Neuronal stem cell (in vitro differentiated cells): Measurements from ENCODE around the gene THBS2.
A peak's percentile ranks its signal among the peaks of the same experiment; 100 is the strongest.

Experiments used
- DNase-seq: peaks from one replicate; pipeline ENCODE4 v3.0.0-alpha.2; 2013; ENCODE audit warnings: low spot score
- H2AFZ ChIP-seq: one replicate; pipeline ENCODE4 v1.6.1; 2013; ENCODE audit warnings: mild to moderate bottlenecking, low read length, inconsistent platforms
- H2AK5ac ChIP-seq: 2 replicates; pipeline ENCODE4 v1.6.1; 2013; ENCODE audit warnings: low read depth, mild to moderate bottlenecking, inconsistent platforms, low read length, moderate library complexity, mixed read lengths
- H2BK120ac ChIP-seq: 2 replicates; pipeline ENCODE4 v1.6.1; 2013; ENCODE audit warnings: low read depth, mild to moderate bottlenecking, inconsistent platforms, low read length, moderate library complexity, mixed read lengths
- H2BK12ac ChIP-seq: one replicate; pipeline ENCODE4 v1.6.1; 2013; ENCODE audit warnings: low read length, inconsistent platforms
- H2BK15ac ChIP-seq: 2 replicates; pipeline ENCODE4 v1.6.1; 2013; ENCODE audit warnings: mild to moderate bottlenecking, low read length, inconsistent platforms, mixed read lengths
- H2BK5ac ChIP-seq: one replicate; pipeline ENCODE4 v1.6.1; 2013; ENCODE audit warnings: inconsistent platforms, mild to moderate bottlenecking, low read length, moderate library complexity
- H3K14ac ChIP-seq: one replicate; pipeline ENCODE4 v1.6.1; 2013; ENCODE audit warnings: low read length, inconsistent platforms
- H3K18ac ChIP-seq: 2 replicates; pipeline ENCODE4 v1.6.1; 2013; ENCODE audit warnings: low read length, inconsistent platforms
- H3K23ac ChIP-seq: 2 replicates; pipeline ENCODE4 v1.6.1; 2013; ENCODE audit warnings: low read depth, mild to moderate bottlenecking, mixed read lengths, low read length, inconsistent platforms; ENCODE audit not compliant: poor library complexity
- H3K27ac ChIP-seq: replicated peaks from 3 replicates; pipeline ENCODE4 v1.5.1; 2013; ENCODE audit warnings: low read length, inconsistent platforms
- H3K27me3 ChIP-seq, 3 experiments: 2 replicates each; pipeline ENCODE4 v1.6.1; 2013; ENCODE audit warnings: low read length in 3 of 3, mild to moderate bottlenecking in 2 of 3, inconsistent platforms in 1 of 3, low read depth in 1 of 3, mixed read lengths in 1 of 3, moderate library complexity in 1 of 3; ENCODE audit not compliant: control insufficient read depth in 3 of 3, insufficient read depth in 3 of 3
- H3K36me3 ChIP-seq, 2 donors: replicated peaks in 1 of 2; 2 replicates each; pipeline ENCODE4 v1.6.1; 2013; ENCODE audit warnings: low read length in 2 of 2; ENCODE audit not compliant: control insufficient read depth in 2 of 2, insufficient read depth in 2 of 2
- H3K4ac ChIP-seq: 2 replicates; pipeline ENCODE4 v1.6.1; 2013; ENCODE audit warnings: inconsistent platforms, mild to moderate bottlenecking, low read length, moderate library complexity
- H3K4me1 ChIP-seq, 2 donors: 1 replicate in 1 of 2; 2 replicates in 1 of 2; pipeline ENCODE4 v1.6.1; 2013; ENCODE audit warnings: low read length in 2 of 2, low read depth in 1 of 2; ENCODE audit not compliant: control insufficient read depth in 2 of 2, insufficient read depth in 1 of 2
- H3K4me2 ChIP-seq: one replicate; pipeline ENCODE4 v1.6.1; 2013; ENCODE audit warnings: mild to moderate bottlenecking, low read length, inconsistent platforms; ENCODE audit not compliant: insufficient read depth, poor library complexity, severe bottlenecking
- H3K4me3 ChIP-seq, 2 donors: 2 replicates each; pipeline ENCODE4 v1.5.1; 2013; ENCODE audit warnings: low read length in 2 of 2, mild to moderate bottlenecking in 2 of 2, inconsistent platforms in 1 of 2, moderate library complexity in 1 of 2
- H3K79me1 ChIP-seq: one replicate; pipeline ENCODE4 v1.6.1; 2013; ENCODE audit warnings: low read depth, mild to moderate bottlenecking, inconsistent platforms, low read length, moderate library complexity
- H3K9ac ChIP-seq: one replicate; pipeline ENCODE4 v1.6.1; 2013; ENCODE audit warnings: mild to moderate bottlenecking, low read depth, low read length, inconsistent platforms; ENCODE audit not compliant: poor library complexity
- H3K9me3 ChIP-seq, 2 donors: replicated peaks in 1 of 2; 2 replicates each; pipeline versions ENCODE3 to v1.6.1; 2013; ENCODE audit warnings: low read length in 2 of 2, mild to moderate bottlenecking in 2 of 2, inconsistent platforms in 1 of 2, low read depth in 1 of 2, mixed read lengths in 1 of 2, moderate library complexity in 1 of 2; ENCODE audit not compliant: control insufficient read depth in 2 of 2, insufficient read depth in 1 of 2
- H4K8ac ChIP-seq: one replicate; pipeline ENCODE4 v1.6.1; 2013; ENCODE audit warnings: low read depth, mild to moderate bottlenecking, inconsistent platforms, low read length, moderate library complexity
- H4K91ac ChIP-seq: one replicate; pipeline ENCODE4 v1.6.1; 2013; ENCODE audit warnings: low read length, low read depth, mild to moderate bottlenecking, inconsistent platforms; ENCODE audit not compliant: poor library complexity
- WGBS, 2 donors: extraction: QIAGEN DNeasy Blood & Tissue Kit; methylation state at CpG; one replicate each; pipeline ENCODE4 v1.1.7; 2013; ENCODE audit warnings: missing lambda C conversion rate in 2 of 2, mixed read lengths in 1 of 2; ENCODE audit not compliant: insufficient read length in 2 of 2, insufficient replicate concordance in 1 of 2; ENCODE audit errors: extremely low coverage in 2 of 2; 5-methylcytosine and 5-hydroxymethylcytosine counted together

THBS2 gene

DNA sequence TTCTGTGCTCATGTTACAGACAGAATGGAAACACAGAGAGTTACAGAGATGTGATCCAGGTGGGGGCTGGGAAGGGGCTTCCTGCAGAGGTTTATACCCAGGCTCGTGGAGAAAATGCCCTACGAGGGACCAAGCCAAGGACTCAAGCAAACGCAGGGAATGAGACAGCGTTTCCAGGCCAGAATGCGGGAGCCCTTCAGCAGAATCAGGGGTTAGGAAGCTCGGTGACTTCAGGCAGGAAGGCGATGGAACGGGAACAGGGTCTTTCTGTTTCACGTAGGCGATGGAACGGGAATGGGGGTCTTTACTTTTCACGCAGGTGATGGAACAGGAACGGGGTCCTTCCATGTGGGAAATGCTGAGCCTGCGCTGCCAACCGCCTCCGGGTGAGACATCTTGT, 82.6 kb downstream of the THBS2 start:
- DNase-seq, result no peak
- H3K36me3 ChIP-seq, result no peaks in the 10 kb centered on the region
- WGBS, 2 donors, result no CpG with 5 or more reads among the region's 16 CpGs
- no peak overlapping the region for H3K18ac ChIP-seq
- H3K9ac ChIP-seq, result peak overlapping the region; percentile 21
- no peaks in the 10 kb centered on the region for H3K79me1 ChIP-seq
- no peak overlapping the region for H2AK5ac ChIP-seq
- H3K4me2 ChIP-seq, result no peak overlapping the region
- H2BK5ac ChIP-seq, result no peak overlapping the region
- H3K14ac ChIP-seq, result no peak overlapping the region
- H2BK120ac ChIP-seq, result no peak overlapping the region
- H3K4ac ChIP-seq, result no peak overlapping the region
- no peak overlapping the region for H4K8ac ChIP-seq
- peak overlapping the region; percentile 73 for H2BK15ac ChIP-seq
- H3K23ac ChIP-seq, result no peak overlapping the region
- H3K27me3 ChIP-seq, result no peaks in the 10 kb centered on the region
- H2BK12ac ChIP-seq, result no peak overlapping the region
- H3K4me3 ChIP-seq, result no peak overlapping the region
- no peak overlapping the region for H3K27ac ChIP-seq
- no peak overlapping the region for H2AFZ ChIP-seq
- no peaks in the 10 kb centered on the region for H3K9me3 ChIP-seq
- no peaks in the 10 kb centered on the region for H3K4me1 ChIP-seq
- H4K91ac ChIP-seq, result no peak overlapping the region

GRCh38 chr6:169170583-169170955, 83.1 kb downstream of the THBS2 start:
- WGBS, 2 donors, result no CpG with 5 or more reads among the region's 11 CpGs
- DNase-seq, result no peak

GRCh38 chr6:169169941-169170582, 83.6 kb downstream of the THBS2 start:
- H3K4me1 ChIP-seq, result no peaks in the 10 kb centered on the region
- H3K79me1 ChIP-seq, result no peaks in the 10 kb centered on the region
- no peak overlapping the region for H2BK15ac ChIP-seq
- no peak overlapping the region for H2BK5ac ChIP-seq
- WGBS, 2 donors, result no CpG with 5 or more reads among the region's 16 CpGs
- H2AK5ac ChIP-seq, result no peak overlapping the region
- H3K4me3 ChIP-seq, result no peak overlapping the region
- no peak overlapping the region for H3K18ac ChIP-seq
- no peak for DNase-seq
- H3K27me3 ChIP-seq, result no peaks in the 10 kb centered on the region
- no peak overlapping the region for H3K4me2 ChIP-seq
- no peak overlapping the region for H2AFZ ChIP-seq
- H4K8ac ChIP-seq, result no peak overlapping the region
- H3K9me3 ChIP-seq, result no peaks in the 10 kb centered on the region
- no peak overlapping the region for H3K27ac ChIP-seq
- H3K9ac ChIP-seq, result no peak overlapping the region
- no peak overlapping the region for H2BK12ac ChIP-seq
- H3K36me3 ChIP-seq, result no peaks in the 10 kb centered on the region
- no peak overlapping the region for H2BK120ac ChIP-seq
- no peak overlapping the region for H4K91ac ChIP-seq
- no peak overlapping the region for H3K23ac ChIP-seq
- no peak overlapping the region for H3K4ac ChIP-seq
- no peak overlapping the region for H3K14ac ChIP-seq

More at GRCh38 chr6:169170583-169170955, 83.1 kb downstream of the THBS2 start:
- no peaks in the 10 kb centered on the region for H3K9me3 ChIP-seq
- no peak overlapping the region for H3K27ac ChIP-seq
- H3K9ac ChIP-seq, result no peak overlapping the region
- no peak overlapping the region for H2AK5ac ChIP-seq
- no peak overlapping the region for H3K4ac ChIP-seq
- no peak overlapping the region for H3K4me2 ChIP-seq
- H2BK5ac ChIP-seq, result no peak overlapping the region
- H3K23ac ChIP-seq, result no peak overlapping the region
- H2BK15ac ChIP-seq, result no peak overlapping the region
- H3K18ac ChIP-seq, result no peak overlapping the region
- no peak overlapping the region for H3K14ac ChIP-seq
- H2AFZ ChIP-seq, result no peak overlapping the region
- H4K91ac ChIP-seq, result no peak overlapping the region
- H2BK12ac ChIP-seq, result no peak overlapping the region
- H2BK120ac ChIP-seq, result no peak overlapping the region
- no peaks in the 10 kb centered on the region for H3K79me1 ChIP-seq
- H4K8ac ChIP-seq, result no peak overlapping the region
- no peaks in the 10 kb centered on the region for H3K27me3 ChIP-seq
- no peaks in the 10 kb centered on the region for H3K4me1 ChIP-seq
- H3K4me3 ChIP-seq, result no peak overlapping the region
- H3K36me3 ChIP-seq, result no peaks in the 10 kb centered on the region

- Histone ChIP-seq H3K9me3 (no peaks in the 10 kb centered on the region), H2BK120ac (no peak overlapping the region), H3K9ac (no peak overlapping the region), H2AK5ac (no peak overlapping the region), H3K18ac (no peak overlapping the region), H4K8ac (no peak overlapping the region), H4K91ac (no peak overlapping the region), H3K4me3 (no peak overlapping the region), H2BK15ac (no peak overlapping the region), H3K4me2 (no peak overlapping the region), H3K4ac (no peak overlapping the region), H3K23ac (no peak overlapping the region), H3K14ac (no peak overlapping the region), H2BK5ac (no peak overlapping the region), H3K79me1 (no peaks in the 10 kb centered on the region), H3K36me3 (no peaks in the 10 kb centered on the region), H3K27me3 (no peaks in the 10 kb centered on the region), H3K4me1 (no peaks in the 10 kb centered on the region), H3K27ac (no peak overlapping the region), H2AFZ (no peak overlapping the region), H2BK12ac (no peak overlapping the region)
- DNase-seq, result no peak
- WGBS, 2 donors, result no CpG with 5 or more reads among the region's 17 CpGs
These were observed 84.3 kb downstream of the THBS2 start for GRCh38 chr6:169169375-169169774.
